HG03460 (cell line): ENCODE results near the gene SPDYE3.
A peak's percentile ranks its signal among the peaks of the same experiment; 100 is the strongest.
"Not testable (repeated sequence)": the region's sequence is repeated elsewhere in the genome, so short reads cannot be mapped to it uniquely, and the experiment has no call there.

Source experiments
- ATAC-seq: cut with Tn5 transposase; IDR thresholded peaks from one replicate; pipeline ENCODE4 v1.9.1; 2021; ENCODE audit not compliant: unreplicated experiment

SPDYE3 gene, protein sequence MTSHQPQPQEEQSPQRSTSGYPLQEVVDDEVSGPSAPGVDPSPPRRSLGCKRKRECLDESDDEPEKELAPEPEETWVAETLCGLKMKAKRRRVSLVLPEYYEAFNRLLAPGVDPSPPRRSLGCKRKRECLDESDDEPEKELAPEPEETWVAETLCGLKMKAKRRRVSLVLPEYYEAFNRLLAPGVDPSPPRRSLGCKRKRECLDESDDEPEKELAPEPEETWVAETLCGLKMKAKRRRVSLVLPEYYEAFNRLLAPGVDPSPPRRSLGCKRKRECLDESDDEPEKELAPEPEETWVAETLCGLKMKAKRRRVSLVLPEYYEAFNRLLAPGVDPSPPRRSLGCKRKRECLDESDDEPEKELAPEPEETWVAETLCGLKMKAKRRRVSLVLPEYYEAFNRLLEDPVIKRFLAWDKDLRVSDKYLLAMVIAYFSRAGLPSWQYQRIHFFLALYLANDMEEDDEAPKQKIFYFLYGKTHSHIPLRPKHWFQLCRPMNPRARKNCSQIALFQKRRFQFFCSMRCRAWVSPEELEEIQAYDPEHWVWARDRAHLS

DNA sequence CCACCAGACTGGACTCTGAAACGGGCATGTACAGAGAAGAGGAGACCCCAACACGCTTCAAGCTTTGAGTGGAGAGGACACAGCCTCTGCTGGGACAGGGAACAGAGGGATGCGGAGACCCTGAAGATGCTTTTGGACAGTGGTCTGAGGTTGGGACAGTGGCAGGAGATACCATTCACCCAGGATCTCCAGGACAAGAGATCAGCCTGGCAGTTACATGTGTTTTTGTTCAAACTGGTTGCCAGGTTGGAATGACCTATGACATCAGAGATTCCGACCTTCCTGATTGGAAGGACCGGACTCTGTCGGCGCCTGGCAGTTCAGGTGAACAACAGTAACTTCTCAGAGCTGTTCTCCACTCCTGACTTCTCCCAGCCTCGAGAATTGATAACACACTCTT is at the start of gene SPDYE3:
TSS of gene SPDYE3 (plus strand) at position 301 of the 400 bp plus-strand sequence. CDS start 184 bp downstream, outside the sequence.
- ATAC-seq: not testable (repeated sequence)

DNA sequence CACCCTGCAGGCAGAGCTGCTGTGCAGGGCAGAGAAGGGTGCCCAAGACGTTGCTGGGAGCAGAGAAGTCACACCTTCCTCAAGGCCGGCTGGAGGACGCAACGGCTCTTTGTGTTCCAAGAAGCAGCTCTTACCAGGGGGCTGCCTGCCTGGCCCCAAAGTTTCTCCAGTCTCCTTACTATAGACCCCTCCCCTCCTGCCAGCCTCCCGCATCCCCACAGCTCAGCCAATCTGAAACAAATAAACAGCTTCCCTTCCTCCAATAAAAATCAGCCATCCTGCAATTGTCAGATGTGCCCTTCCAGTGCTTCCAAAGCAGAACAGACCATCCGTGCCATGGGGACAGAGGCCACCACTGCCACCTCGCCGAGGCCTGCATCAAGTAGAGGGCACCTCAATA is 47.5 kb upstream of the SPDYE3 start:
- not testable (repeated sequence) for ATAC-seq

DNA sequence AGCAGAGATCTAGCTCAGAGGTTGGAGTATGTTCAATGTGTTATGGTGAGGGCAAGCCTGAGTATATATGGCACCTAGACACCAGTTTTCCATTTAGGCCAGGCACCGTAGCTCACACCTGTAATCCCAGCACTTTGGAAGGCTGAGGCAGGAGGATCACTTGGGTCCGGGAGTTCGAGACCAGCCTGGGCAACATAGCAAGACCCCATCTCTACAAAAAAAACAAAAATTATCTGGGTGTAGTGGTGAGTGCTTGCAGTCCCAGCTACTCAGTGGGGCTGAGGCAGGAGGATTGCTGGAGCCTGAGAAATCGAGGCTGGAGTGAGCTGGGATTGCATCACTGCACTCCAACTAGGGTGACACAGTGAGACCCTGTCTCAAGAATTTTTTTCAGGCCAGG is 44.6 kb upstream of the SPDYE3 start:
- ATAC-seq: not testable (repeated sequence)

DNA sequence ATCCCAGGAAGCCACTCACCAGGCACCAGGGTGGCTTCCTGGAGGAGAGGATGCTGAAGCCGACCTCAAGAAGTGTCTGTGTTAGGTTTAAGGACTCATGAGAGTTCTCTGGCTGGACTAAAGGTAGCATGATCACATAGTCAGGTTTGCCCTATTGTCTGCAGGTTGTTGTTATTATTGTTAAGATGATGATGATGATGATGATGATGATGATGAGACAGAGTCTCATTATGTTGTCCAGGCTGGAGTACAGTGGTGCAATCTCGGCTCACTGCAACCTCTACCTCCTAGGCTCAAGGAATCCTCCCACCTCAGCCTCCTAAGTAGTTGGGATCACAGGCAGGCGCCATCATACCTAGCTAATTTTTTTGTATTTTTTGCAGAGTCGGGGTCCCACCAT is 43.3 kb upstream of the SPDYE3 start:
- not testable (repeated sequence) for ATAC-seq

DNA sequence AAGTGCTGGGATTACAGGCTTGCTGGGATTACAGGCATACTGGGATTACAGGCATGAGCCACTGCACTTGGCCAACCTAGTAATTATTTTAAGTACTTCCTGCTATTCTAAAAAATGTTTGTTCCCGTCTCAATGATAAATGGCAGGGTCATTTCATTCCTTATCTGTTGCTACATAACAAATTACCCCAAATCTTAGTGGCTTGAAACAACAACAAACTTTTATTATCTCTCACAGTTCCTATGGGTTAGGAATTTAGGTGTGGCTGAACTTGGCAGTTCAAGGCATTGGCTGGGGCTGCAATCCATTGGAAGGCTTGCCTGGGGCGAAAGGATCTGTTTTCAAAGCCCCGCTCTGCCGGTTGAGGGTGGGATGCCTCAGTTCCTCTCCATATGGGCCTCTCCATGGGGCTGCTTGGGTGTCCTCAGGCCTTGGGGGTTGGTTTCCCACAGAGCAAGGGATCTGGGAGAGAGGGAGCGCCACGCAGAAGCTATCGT is 42.8 kb upstream of the SPDYE3 start:
- ATAC-seq: not testable (repeated sequence)

DNA sequence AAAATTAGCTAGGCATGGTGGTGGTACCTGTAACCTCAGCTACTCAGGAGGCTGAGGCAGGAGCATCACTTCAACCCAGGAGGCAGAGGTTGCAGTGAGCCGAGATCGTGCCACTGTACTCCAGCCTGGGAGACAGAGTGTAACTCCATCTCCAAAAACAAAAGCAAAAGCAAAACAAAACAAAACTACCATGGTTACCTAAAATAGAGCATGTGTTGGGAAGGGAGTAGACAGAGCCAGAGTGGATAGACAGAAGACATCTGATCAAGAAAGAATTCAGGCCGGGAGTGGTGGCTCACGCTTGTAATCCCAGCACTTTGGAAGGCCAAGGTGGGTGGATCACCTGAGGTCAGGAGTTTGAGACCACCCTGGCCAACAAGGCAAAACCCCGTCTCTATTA is 41.7 kb upstream of the SPDYE3 start:
- not testable (repeated sequence) for ATAC-seq

DNA sequence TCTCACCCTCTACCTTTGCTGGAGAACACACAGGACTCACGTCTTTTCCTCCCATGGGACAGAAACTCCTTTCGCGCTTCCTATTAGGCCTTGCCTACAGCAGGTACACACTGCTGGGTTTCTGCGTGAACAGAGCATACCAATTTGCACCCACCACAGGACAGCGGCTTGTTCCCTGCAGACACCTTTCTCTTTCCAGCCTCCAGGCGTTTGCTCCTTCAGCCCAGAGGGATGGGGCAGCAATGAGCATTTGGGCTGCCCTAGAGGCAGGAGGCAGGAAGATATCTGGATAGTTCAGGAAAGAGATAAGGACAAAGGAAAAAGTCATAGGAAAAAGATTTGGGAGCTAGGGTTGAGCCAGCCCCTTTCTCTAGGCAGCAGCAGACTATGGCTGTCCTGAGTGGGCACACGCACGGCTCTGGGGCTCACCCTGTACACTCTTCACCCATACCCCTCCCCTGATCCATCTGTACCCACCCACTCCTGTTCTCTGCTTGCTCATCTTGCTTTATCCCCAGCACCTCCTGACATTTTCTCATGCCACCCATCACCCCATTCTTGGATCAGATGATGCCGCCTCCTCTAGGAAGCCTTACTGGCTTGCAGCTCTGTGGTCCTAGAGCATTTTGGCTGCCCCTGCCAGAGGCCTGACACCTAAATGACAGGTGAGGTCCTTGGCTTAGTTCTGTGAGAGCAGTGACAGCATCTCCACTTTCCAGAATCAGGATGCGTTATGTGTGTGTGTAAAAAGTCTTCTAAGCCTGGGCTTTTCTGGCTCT is 40.7 kb upstream of the SPDYE3 start:
- no peak for ATAC-seq

DNA sequence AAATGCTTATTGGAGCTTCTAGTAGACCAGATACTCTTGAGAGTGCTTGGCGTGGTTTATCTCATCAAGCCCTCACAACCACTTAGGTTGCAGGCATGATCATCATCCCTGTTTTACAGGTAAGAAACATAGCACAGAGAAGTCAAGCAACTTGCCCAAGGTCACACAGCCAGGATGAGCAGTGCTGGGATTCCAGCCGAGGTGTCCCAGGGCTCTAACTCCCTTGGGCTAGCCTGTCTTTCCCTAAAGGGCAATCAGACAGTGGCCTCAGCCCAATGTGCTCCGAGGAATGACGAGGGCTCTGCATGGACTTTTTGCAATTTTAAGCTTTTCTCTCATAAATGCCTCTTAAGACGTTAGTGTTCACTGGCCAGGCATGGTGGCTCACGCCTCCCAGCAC is 39.9 kb upstream of the SPDYE3 start:
- ATAC-seq: no peak

DNA sequence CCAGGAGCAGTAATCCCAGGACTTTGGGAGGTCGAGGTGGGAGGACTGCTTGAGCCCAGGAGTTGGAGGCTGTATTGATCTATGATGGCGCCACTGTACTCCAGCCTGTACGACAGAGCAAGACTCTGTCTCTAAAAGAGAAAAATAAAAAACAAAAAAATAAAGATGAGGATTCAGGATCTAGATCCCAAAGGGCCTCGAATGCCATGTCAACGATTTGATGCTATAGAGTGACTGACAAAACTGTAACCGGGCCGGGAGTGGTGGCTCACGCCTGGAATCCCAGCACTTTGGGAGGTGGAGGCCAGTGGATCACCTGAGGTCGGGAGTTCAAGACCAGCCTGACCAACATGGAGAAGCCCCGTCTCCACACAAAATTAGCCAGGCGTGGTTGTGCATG is 38.6 kb upstream of the SPDYE3 start:
- not testable (repeated sequence) for ATAC-seq

DNA sequence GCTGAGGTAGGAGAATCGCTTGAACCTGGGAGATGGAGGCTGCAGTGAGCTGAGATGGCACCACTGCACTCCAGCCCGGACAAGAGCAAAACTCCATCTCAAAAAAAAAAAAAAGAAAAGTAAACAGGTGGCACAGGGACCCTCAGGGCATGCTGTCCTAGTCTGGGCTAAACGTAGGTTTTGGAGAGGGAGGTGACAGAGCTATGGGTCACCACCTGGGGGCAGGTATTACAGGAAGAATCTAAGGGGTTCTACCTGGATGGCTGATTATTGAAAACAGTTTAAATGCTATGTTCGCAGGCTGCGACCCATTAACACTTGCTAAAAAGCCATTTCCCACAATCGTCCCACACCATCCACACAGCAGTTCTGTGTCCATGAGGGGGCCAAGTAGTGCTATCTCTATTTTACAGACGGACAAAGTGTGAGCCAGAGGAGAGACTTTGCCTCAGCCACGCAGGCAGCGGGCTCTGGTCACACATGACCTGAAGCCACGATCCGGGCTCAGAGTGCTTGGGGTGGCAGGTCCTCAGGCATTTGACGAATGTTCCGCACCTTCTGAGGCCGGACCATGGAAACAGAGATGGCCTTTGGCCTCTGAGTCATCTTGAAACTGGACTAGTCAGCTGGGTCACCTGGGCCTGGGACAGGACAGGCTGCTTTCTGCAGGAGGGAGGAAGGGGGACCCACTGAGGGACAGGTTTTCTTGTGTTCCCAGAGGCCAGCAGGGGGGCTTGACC is 38.0 kb upstream of the SPDYE3 start:
- not testable (repeated sequence) for ATAC-seq

DNA sequence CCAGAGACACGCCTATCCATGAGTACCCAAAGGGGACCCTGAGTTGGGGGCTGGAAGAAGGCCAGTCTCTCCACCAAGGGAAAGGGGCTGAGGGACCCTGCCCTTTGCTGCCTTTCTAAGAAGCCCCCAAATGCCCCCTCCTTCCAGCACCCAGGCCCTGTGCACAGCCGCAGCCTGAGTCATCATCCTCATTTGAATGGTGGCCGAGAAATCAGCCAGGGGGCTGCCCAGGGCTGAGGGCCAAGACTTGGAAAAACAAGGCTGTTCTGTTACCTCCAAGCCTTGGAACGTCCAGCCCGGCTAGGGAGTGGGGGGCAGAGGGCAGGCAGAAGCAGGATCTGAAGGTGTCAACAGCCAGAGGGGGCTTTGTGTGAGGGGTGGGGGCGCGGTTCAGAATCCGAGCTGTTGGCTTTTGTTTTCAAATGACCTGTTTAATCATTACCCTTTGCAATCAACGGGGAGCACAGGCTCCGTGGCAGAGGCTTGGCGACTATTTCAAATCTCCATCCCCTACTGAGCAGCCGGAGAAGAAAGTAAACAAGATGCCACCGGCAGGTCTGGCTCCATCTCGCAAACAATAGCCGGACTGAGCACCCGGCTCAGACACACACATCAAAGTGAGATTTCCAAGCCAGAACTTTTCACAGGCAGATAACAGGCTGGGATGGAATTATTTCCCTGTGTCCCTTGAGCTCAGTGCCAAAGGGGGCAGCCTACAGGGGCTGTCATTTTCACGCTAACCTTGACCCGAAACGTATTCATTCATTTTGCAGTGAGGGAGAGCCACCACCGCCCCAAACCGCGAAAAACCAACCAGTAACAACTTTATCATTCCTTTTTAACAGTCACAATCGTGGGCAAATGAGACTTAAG is 37.2 kb upstream of the SPDYE3 start:
- ATAC-seq: not testable (repeated sequence)

DNA sequence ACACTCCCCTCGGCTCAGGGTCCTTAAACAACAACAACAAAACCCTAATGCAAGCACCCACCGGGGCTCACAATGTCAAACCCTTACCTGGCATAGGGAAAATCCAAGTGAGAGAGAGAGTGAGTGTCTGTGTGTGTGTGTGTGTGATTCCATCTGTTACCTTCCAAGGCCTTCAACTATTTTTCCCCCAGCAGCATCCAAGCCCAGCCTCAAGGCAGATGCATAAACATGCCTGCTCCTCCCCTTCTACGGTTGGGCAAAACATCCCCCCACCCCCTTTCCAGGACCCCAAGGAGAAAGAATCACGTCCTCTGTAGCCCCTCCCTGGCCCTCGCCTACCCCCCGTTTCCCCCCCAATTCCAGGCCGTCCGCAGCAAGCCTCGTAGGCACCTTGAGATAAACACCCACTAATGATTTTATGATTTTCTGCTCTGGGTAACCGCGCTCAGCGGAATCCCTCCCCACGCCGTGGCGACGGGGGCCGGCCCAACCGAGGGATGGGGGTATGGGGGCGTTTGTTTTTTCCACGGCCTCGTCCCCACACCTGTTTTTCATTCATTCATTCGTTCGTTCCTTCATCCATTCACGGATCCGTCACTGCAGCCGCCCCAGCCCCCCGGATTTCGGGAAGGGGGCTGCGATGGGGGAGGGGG is 36.4 kb upstream of the SPDYE3 start:
- ATAC-seq: not testable (repeated sequence)

DNA sequence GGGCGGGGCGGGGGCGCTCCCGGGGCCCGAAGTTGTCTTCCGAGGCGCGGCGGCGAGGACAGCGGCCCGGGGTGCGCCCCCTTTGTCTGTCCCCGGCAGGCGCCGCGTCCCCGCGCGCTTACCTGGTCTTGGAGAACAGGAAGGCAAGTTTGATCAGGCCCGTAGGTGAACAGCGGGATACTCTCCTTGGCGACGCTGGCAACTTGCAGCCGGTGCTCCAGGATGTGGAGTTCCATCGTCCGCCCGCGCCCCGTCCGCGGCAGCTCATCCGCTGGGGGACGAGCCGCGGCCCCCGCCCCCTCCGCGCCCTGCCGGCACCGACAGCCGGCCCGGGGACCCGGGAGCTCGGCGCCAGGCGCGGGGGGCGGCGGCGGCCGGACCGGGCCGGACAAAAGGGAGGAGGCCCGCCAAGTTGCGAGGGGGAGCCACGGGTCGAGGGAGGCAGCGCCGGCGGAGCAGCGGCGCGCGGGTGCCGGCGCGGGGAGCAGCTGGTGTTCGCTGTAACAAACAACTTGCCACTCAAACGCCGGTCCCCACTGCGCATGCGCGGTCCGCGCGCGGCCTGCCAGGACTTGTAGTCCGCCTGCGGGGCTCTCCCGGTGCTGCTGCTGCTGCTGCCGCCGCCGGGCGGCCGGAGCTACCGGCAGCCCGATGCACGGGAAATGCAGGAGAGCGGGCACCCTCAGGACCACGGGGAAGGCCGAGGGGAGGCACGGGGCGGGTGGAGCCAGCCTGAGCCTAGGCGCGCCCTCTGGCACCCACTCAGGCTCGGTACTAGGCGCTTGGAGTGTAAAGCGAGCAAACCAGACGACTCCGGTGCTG is 35.6 kb upstream of the SPDYE3 start:
- ATAC-seq: peak; percentile 78

DNA sequence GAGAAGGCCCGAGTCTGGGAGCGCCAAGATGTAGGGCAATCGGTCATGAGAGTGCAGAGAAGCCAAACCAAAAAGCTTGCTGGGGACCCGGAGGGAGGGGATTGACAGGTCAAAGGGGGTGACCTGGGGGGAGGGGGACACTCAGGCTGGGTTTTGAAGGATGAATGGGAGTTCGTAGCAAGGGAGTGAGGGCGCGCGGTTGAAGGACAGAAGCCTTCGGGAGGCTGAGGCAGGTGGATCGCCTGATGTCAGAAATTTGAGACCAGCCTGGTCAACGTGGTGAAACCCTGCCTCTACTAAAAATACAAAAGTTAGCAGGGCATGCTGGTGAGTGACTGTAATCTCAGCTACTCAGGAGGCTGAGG is 35.0 kb upstream of the SPDYE3 start:
- not testable (repeated sequence) for ATAC-seq

DNA sequence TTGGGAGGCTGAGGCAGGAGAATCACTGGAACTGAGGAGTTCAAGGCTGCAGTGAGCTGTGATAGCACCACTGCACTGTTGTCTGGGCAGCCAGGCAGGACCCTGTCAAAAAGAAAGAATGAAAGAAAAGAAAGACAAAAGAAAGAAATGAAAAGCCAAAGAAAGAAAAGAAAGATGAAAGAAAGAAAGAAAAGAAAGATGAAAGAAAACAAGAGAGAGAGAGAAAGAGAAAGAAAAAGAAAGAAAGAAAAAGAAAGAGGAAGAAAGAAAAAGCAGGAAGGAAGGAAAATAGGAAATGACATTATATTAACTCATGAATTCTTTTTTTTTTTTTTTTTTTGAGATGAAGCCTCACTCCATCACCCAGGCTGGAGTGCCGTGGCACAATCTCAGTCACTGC is 32.4 kb upstream of the SPDYE3 start:
- ATAC-seq: no peak

DNA sequence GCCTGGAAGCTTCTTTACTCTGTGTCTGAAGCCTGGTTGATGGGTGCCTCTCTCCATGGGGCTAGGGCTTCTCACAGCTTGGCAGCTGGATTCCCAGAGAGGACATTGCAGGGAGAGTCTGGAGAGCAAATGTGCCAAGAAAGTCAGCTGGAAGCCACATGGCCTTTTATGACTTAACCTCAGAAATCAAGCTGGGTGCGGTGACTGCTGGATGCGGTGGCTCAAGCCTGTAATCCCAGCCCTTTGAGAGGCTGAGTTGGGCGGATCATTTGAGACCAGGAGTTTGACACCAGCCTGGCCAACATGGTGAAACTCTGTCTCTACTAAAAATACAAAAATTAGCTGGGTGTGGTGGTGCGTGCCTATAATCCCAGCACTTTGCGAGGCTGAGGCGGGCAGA is 31.4 kb upstream of the SPDYE3 start:
- not testable (repeated sequence) for ATAC-seq

DNA sequence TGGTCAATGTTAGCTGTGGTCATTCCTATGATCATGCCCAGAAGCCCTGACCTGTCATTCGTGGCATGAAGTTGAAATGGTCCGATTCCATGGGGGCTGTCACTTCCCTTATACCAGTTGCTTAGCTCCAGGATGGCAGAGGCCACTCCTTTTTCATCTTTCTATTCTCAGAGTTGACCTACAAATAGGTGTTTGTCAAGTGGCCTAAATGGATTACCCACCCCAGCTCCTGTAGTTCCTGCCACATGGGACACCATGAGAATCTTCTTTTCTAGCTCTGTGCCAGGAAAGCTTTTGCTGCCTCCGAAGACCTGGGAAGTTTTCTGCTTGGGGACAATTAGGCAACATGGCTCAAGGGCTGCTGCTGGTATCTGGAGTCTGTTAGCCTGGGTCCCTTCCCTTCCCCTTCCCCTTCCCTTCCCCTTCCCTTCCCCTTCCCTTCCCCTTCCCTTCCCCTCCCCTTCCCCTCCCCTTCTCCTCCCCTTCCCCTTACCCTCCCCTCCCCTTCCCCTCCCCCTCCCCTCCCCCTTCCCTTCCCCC is 25.4 kb upstream of the SPDYE3 start:
- ATAC-seq: not testable (repeated sequence)

DNA sequence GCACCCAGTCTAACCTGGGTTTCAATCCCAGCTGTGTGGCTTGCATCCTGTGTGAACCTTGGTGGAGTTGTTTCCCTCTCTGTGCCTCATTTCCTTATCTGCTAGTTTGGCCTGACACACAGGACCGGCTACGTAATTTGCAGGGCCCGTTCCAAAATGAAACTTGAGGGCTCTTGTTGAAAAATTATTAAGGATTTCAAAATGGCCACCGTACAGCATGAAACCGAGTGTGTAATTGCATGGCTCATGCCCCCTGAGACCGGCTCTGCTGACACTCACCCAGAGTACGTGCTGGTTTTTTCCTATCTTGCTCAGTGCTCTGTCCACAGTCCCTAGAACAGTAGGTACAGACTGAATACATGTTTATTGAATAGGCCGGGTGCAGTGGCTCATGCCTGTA is 24.4 kb upstream of the SPDYE3 start:
- not testable (repeated sequence) for ATAC-seq
